CD4-positive, alpha-beta T cell (primary cell): ENCODE data around the gene DNAJB1. TPM values are rescaled to one million over a fixed set of nuclear protein-coding genes. Genes with fewer than 3 reads are reported as not detected.

Source experiments
- ATAC-seq: fragments of 200-7000 bp; cut with Tn5 transposase; one replicate; pipeline ENCODE4 v1.10.0; 2022; ENCODE audit warnings: mild to moderate bottlenecking; ENCODE audit not compliant: poor library complexity
- CTCF ChIA-PET: fragments of 350-600 bp; sonication (Branson Sonifier 250); formaldehyde crosslinking; loops from one replicate; lab custom pipeline; 2021; ENCODE audit warnings: antibody characterized with exemption, inconsistent platforms; lab: Charles Lee
- POLR2A ChIA-PET: fragments of 350-600 bp; sonication (Branson Sonifier 250); formaldehyde crosslinking; loops from one replicate; lab custom pipeline; 2021; ENCODE audit warnings: antibody characterized with exemption, inconsistent platforms; lab: Charles Lee
- DNase-seq, 14 experiments: peaks; one replicate each; pipeline ENCODE4 v3.0.0-alpha.2; 2013 to 2020; ENCODE audit warnings: mixed read lengths in 2 of 14
- H3K27ac ChIP-seq, 2 donors: one replicate each; pipeline versions ENCODE4 v1.5.1 to v1.7.0; 2013; ENCODE audit warnings: low read length in 2 of 2, low read depth in 1 of 2, mild to moderate bottlenecking in 1 of 2
- H3K27me3 ChIP-seq, 2 experiments: 1 replicate in 1 of 2; 2 replicates in 1 of 2; pipeline versions ENCODE4 v1.6.1 to v1.7.0; 2013; ENCODE audit warnings: low read length in 2 of 2, control low read depth in 1 of 2, mild to moderate bottlenecking in 1 of 2, moderate library complexity in 1 of 2; ENCODE audit not compliant: insufficient read depth in 2 of 2, control insufficient read depth in 1 of 2
- H3K36me3 ChIP-seq: one replicate; pipeline ENCODE4 v1.6.1; 2013; ENCODE audit warnings: low read length, control low read depth; ENCODE audit not compliant: insufficient read depth
- H3K4me1 ChIP-seq: one replicate; pipeline ENCODE4 v1.6.1; 2013; ENCODE audit warnings: low read length, control low read depth; ENCODE audit not compliant: insufficient read depth
- H3K4me3 ChIP-seq: one replicate; pipeline ENCODE4 v1.5.1; 2013; ENCODE audit warnings: mild to moderate bottlenecking, low read length, moderate library complexity
- H3K9me3 ChIP-seq, 2 experiments: 1 replicate in 1 of 2; 2 replicates in 1 of 2; pipeline versions ENCODE4 v1.6.1 to v1.7.0; 2013; ENCODE audit warnings: low read length in 2 of 2, mild to moderate bottlenecking in 2 of 2, control low read depth in 1 of 2, moderate library complexity in 1 of 2; ENCODE audit not compliant: control insufficient read depth in 1 of 2, insufficient read depth in 1 of 2
- H3K27ac Mint-ChIP-seq: one replicate; pipeline ENCODE4 v1.8.0; 2020; ENCODE audit warnings: mixed read lengths
- H3K27me3 Mint-ChIP-seq: one replicate; pipeline ENCODE4 v1.8.0; 2021; ENCODE audit warnings: mixed read lengths
- H3K36me3 Mint-ChIP-seq: one replicate; pipeline ENCODE4 v1.8.0; 2021; ENCODE audit warnings: low read depth, mixed read lengths
- H3K4me1 Mint-ChIP-seq: one replicate; pipeline ENCODE4 v1.8.0; 2021; ENCODE audit warnings: low read depth, mixed read lengths
- H3K4me3 Mint-ChIP-seq: one replicate; pipeline ENCODE4 v1.8.0; 2020; ENCODE audit warnings: mild to moderate bottlenecking, mixed read lengths
- H3K9me3 Mint-ChIP-seq: one replicate; pipeline ENCODE4 v1.8.0; 2020; ENCODE audit warnings: mixed read lengths
- intact Hi-C, 2 experiments: fragments of 100-400 bp; cut with DNase I in 1 of 2; cut with micrococcal nuclease in 1 of 2; formaldehyde crosslinking; loops; one replicate each; pipeline versions ENCODE4 v1.15.1 to v1.9.0; 2023 to 2025; cut with DNase I, micrococcal nuclease
- total RNA-seq, 174 experiments: library from RNA in 2 of 174; stranded (reverse) in 2 of 174; gene quantifications; one replicate each; pipeline ENCODE4 v1.2.3 and lab custom pipeline; 2021 to 2026
- TF ChIP-seq, protein P1 (sequence below): fragments of 200-600 bp; IDR thresholded peaks from one replicate; pipeline ENCODE4 v1.8.0; 2022; ENCODE audit warnings: antibody characterized with exemption, mild to moderate bottlenecking

DNAJB1 gene
- total RNA-seq, 2 experiments from 2014 or later, result 666 to 672 TPM

DNA sequence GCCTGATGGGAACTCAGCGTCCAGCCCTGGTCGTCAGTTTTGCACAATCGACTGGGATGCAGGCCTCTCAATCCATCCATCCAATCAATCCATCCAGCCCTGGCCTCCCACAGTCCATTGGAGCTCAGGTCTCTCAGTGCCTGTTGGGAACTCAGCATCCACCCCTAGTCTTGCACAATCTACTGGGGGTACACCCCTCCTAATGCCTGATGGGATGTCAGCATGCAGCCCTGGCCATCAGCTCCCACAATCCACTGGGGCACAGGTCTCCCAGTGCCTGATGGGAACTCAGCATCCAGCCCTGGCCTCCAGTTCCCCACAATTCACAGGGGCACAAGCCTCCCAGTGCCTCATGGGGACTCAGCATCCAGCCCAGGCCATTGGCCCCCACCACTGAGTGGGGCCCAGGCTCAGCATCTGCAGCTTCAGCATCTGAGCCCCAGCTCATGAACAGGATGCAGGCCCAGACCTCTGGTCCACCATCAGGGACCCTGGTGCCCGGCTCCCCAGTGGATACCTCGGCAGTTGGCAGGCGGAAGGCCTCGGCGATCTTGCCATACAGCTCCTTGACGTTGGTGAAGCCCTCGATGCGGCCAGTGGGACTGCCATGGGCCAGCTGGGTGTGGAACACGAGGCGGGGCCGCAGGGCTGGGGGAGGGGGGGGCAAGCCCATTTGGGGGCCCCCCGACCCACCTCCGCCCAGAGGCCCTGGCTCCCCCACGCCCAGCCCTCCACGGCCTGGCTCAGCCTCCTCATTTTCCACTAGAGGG lies 35.8 kb downstream of the DNAJB1 start:
- peaks cover 30% of the 10 kb centered on the region for H3K36me3 ChIP-seq
- H3K27me3 ChIP-seq, result no peaks in the 10 kb centered on the region
- no peak for ATAC-seq
- peak in 1 of 14 experiments; percentile 27 for DNase-seq
- H3K4me3 ChIP-seq, result no peak overlapping the region
- H3K9me3 ChIP-seq, result no peaks in the 10 kb centered on the region
- CTCF ChIA-PET, result interaction anchor here (1.3 kb wide), 1 partner anchor 75 kb away, joined by 3 read pairs; no protein-coding TSS in a partner anchor
- intact Hi-C loops, result loop anchor here (10.0 kb wide), 2 partner anchors 348 to 608 kb away; partner anchors contain the start of genes ASF1B (in 1 of the 2) and NANOS3 (in 1 of the 2)
- H3K4me3 Mint-ChIP-seq, result no peak overlapping the region
- H3K4me1 ChIP-seq, result peaks cover 18% of the 10 kb centered on the region
- peaks cover 8% of the 10 kb centered on the region for H3K36me3 Mint-ChIP-seq
- peaks cover 5% of the 10 kb centered on the region for H3K4me1 Mint-ChIP-seq
- TF ChIP-seq, protein P1, sequence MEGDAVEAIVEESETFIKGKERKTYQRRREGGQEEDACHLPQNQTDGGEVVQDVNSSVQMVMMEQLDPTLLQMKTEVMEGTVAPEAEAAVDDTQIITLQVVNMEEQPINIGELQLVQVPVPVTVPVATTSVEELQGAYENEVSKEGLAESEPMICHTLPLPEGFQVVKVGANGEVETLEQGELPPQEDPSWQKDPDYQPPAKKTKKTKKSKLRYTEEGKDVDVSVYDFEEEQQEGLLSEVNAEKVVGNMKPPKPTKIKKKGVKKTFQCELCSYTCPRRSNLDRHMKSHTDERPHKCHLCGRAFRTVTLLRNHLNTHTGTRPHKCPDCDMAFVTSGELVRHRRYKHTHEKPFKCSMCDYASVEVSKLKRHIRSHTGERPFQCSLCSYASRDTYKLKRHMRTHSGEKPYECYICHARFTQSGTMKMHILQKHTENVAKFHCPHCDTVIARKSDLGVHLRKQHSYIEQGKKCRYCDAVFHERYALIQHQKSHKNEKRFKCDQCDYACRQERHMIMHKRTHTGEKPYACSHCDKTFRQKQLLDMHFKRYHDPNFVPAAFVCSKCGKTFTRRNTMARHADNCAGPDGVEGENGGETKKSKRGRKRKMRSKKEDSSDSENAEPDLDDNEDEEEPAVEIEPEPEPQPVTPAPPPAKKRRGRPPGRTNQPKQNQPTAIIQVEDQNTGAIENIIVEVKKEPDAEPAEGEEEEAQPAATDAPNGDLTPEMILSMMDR, result no peak
- H3K9me3 Mint-ChIP-seq, result no peaks in the 10 kb centered on the region
- H3K27me3 Mint-ChIP-seq, result no peaks in the 10 kb centered on the region
- POLR2A ChIA-PET, result no interaction called here
- no peak overlapping the region for H3K27ac ChIP-seq
- H3K27ac Mint-ChIP-seq, result no peak overlapping the region

DNA sequence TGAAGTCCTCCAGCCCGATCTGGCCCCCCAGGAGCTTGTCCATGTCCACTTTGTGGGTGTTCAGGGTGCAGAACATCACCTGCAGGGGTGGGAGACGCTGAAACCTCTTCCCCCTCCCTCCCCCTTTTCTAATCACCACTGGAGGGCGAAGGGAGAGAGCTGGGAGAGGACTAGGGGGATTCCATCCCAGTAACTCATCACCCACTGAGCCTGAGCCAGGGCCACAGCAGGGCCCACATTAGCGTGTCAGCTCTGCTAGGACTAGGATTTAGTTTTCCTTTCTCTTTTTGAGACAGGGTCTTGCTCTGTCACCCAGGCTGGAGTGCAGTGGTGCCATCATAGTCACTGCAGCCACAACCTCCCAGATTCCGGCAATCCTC lies 37.5 kb downstream of the DNAJB1 start:
- ChIA-PET POLR2A (interaction anchor here (1.1 to 2.5 kb wide), 3 partner anchors 37 to 344 kb away, joined by 3 to 9 read pairs (median 3); partner anchors contain the start of genes ASF1B and DNAJB1), CTCF (interaction anchor here (1.0 to 2.0 kb wide), 6 partner anchors 11 to 76 kb away, joined by 3 to 6 read pairs (median 4); partner anchors contain the start of genes DNAJB1 and GIPC1)
- no peak overlapping the region for H3K4me3 ChIP-seq
- H3K9me3 Mint-ChIP-seq, result no peaks in the 10 kb centered on the region
- no peaks in the 10 kb centered on the region for H3K36me3 Mint-ChIP-seq
- TF ChIP-seq, protein P1, result no peak
- peaks cover 12% of the 10 kb centered on the region for H3K27me3 Mint-ChIP-seq
- H3K4me1 ChIP-seq, result peaks cover 15% of the 10 kb centered on the region
- H3K27ac ChIP-seq, result no peak overlapping the region
- peaks cover 12% of the 10 kb centered on the region for H3K4me1 Mint-ChIP-seq
- H3K27me3 ChIP-seq, result no peaks in the 10 kb centered on the region
- no peak for DNase-seq
- peaks cover 32% of the 10 kb centered on the region for H3K36me3 ChIP-seq
- H3K4me3 Mint-ChIP-seq, result no peak overlapping the region
- H3K27ac Mint-ChIP-seq, result no peak overlapping the region
- intact Hi-C loops, result loop anchor here (2.0 to 10.0 kb wide), 3 partner anchors 342 to 606 kb away; partner anchors contain the start of genes ASF1B (in 1 of the 2) and NANOS3 (in 1 of the 2)
- no peaks in the 10 kb centered on the region for H3K9me3 ChIP-seq
- no peak for ATAC-seq

DNA sequence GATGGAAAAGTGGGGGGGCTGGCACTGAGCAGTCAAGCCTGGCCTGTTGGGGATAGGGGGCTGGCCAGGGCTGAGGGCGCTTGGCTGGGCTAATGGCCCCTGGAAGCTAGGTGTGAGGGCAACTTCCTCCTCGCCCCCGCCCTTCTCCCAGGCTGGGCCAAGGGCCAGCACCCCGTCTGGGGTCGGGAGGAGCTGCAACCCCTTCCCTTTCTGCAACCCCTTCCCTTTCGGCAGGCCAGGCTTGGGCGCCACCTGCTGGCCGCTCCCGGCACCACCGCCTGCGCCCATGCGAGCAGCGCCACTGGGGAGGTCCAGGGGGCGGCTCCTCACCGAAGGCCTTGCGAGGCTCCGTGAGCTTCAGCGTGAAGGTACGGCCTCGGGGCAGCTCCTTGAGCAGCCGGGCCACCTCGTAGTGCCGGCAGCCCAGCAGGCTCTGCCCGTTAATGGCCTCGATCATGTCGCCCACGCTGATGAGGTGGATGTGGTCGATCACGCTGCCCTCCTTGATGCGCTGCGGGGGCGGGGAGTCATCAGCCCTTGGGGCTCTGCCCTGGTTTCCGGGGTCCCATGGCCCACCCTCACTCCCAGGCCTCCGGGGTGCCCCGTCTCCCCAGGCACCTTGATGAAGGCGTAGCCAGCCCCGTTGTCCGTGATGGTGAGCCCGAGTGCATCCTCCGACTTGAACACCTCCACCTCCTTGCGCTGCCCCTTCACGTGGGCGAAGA lies 38.1 kb downstream of the DNAJB1 start:
- TF ChIP-seq, protein P1, result peak; percentile 87
- H3K27me3 Mint-ChIP-seq, result peaks cover 13% of the 10 kb centered on the region
- peak; percentile 62 for ATAC-seq
- no peak overlapping the region for H3K4me3 ChIP-seq
- ChIA-PET POLR2A (interaction anchor here (1.0 to 2.5 kb wide), 4 partner anchors 38 to 344 kb away, joined by 3 to 9 read pairs (median 4); partner anchors contain the start of genes ASF1B and DNAJB1), CTCF (interaction anchor here (0.9 to 2.0 kb wide), 12 partner anchors 12 to 332 kb away, joined by 3 to 6 read pairs (median 3); partner anchors contain the start of genes DNAJB1 and GIPC1)
- intact Hi-C loops, result loop anchor here (2.0 to 10.0 kb wide), 4 partner anchors 341 to 605 kb away; partner anchors contain the start of genes ASF1B (in 1 of the 2) and NANOS3 (in 1 of the 2)
- H3K36me3 Mint-ChIP-seq, result no peaks in the 10 kb centered on the region
- H3K4me1 Mint-ChIP-seq, result peaks cover 15% of the 10 kb centered on the region
- H3K9me3 Mint-ChIP-seq, result no peaks in the 10 kb centered on the region
- H3K36me3 ChIP-seq, result peaks cover 32% of the 10 kb centered on the region
- H3K27ac ChIP-seq, result no peak overlapping the region
- no peaks in the 10 kb centered on the region for H3K9me3 ChIP-seq
- H3K27ac Mint-ChIP-seq, result no peak overlapping the region
- no peak overlapping the region for H3K4me3 Mint-ChIP-seq
- peaks cover under 1 to 3% of the 10 kb centered on the region in 2 experiments for H3K27me3 ChIP-seq
- DNase-seq, result peak; percentile 45 to 82 (median 64)
- H3K4me1 ChIP-seq, result peaks cover 21% of the 10 kb centered on the region
